Pancreas (tissue), 10 donors: ENCODE data around the gene CDHR2. TPM values are rescaled to one million over a fixed set of nuclear protein-coding genes. Genes with fewer than 3 reads are reported as not detected.

Experiments
- ATAC-seq, 4 donors: fragments of 200-7000 bp; cut with Tn5 transposase; one replicate each; pipeline versions ENCODE4 v1.8.0 to v1.9.1; 2020; ENCODE audit warnings: mild to moderate bottlenecking in 4 of 4, moderate library complexity in 4 of 4
- DNase-seq, 6 donors: peaks; one replicate each; pipeline ENCODE4 v3.0.0-alpha.2; 2020
- FAIRE-seq: peaks from 2 replicates; lab custom pipeline; 2012; peaks lifted over from hg19 to GRCh38; lab: Jason Lieb, UNC
- H3K27ac ChIP-seq, 4 donors: fragments of 200-600 bp; sonication (generic); 1 replicate in 3 of 4; 2 replicates in 1 of 4; pipeline versions ENCODE4 v1.5.0 to v1.8.0; 2020
- H3K27me3 ChIP-seq, 4 donors: fragments of 200-600 bp; one replicate each; pipeline ENCODE4 v1.8.0; 2021
- H3K36me3 ChIP-seq, 3 donors: fragments of 200-600 bp; sonication (generic) in 1 of 3; one replicate each; pipeline versions ENCODE4 v1.5.0 to v1.8.0; 2020 to 2021
- H3K4me1 ChIP-seq, 3 donors: fragments of 200-600 bp; one replicate each; pipeline ENCODE4 v1.8.0; 2021
- H3K4me3 ChIP-seq, 4 donors: fragments of 200-600 bp; sonication (generic) in 2 of 4; one replicate each; pipeline versions ENCODE4 v1.5.0 to v1.8.0; 2020 to 2021
- H3K9me3 ChIP-seq, 4 donors: fragments of 200-600 bp; one replicate each; pipeline ENCODE4 v1.8.0; 2021
- WGBS, 2 donors: extraction: QIAGEN DNeasy Blood & Tissue Kit; methylation state at CpG; one replicate each; pipeline ENCODE4 v1.1.7; 2013; 5-methylcytosine and 5-hydroxymethylcytosine counted together
- intact Hi-C, 3 donors: fragments of 100-400 bp; cut with DNase I; formaldehyde crosslinking; loops; one replicate each; pipeline versions ENCODE4 v1.11.1 to v1.14.2; 2022
- polyA plus RNA-seq, 2 donors: library from polyadenylated mRNA; stranded (reverse); fragments of 200-250 nt; gene quantifications; one replicate each; pipeline ENCODE4 v1.2.3, GENCODE V29; 2013
- total RNA-seq, 6 donors: library from RNA; stranded (reverse); fragmentation: NEBNext Ultra II Directional in 4 of 6; extraction: Animal tissue kit (Norgen Biotek cat#: 25700) in 4 of 6; gene quantifications; one replicate each; pipeline versions ENCODE4 v1.2.1 to v1.2.4, GENCODE V29; 2021 to 2023
- TF ChIP-seq, protein P1 (sequence below), 4 donors: fragments of 200-600 bp; sonication (generic) in 3 of 4; IDR thresholded peaks; one replicate each; pipeline versions ENCODE4 v1.5.0 to v1.8.0; 2021; ENCODE audit warnings: antibody characterized with exemption in 4 of 4
- donor health status: healthy with polysubstance abuse.
- donor health status: DM: no; HTN: no; CAD: no; lungs with moderate emphysema.
- donor health status: DM: no; HTN: no; CAD: no.
- donor health status: control.
- donor health status: control.
- donor health status: Bipolar disorder and iron deficiency.
- donor health status: DM: yes; HTN: yes; CAD: no.
- donor health status: DM: no; HTN: no; CAD: no.
- donor health status: DM: no; HTN: no; CAD: no.
- donor health status: DM: yes; HTN: yes; CAD: no.

CDHR2 gene
- total and polyA plus RNA-seq, 8 donors, result 0.19 to 1.1 (median 0.26) TPM; not detected in 1

DNA sequence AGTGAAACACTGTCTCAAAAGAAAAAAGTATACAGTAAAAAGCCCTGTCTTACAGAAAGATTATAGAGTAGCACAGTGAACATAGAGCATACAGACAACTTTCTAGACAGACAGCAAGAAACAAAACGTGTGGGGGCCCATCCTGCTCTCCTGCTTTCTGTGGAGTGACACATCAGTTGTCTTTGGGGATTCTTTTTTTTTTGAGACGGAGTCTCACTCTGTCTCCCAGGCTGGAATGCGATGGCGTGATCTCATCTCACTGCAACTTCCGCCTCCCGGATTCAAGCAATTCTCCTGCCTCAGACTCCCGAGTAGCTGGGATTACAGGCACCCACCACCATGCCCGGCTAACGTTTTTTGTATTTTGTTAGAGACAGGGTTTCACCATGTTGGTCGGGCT is 14.9 kb downstream of the CDHR2 start:
- Histone ChIP-seq H3K27me3 (no peaks in the 10 kb centered on the region), H3K27ac (no peak overlapping the region), H3K4me1 (no peaks in the 10 kb centered on the region), H3K4me3 (no peak overlapping the region), H3K36me3 (no peaks in the 10 kb centered on the region), H3K9me3 (no peaks in the 10 kb centered on the region)
- no peak for FAIRE-seq
- no peak for ATAC-seq
- TF ChIP-seq, protein P1, sequence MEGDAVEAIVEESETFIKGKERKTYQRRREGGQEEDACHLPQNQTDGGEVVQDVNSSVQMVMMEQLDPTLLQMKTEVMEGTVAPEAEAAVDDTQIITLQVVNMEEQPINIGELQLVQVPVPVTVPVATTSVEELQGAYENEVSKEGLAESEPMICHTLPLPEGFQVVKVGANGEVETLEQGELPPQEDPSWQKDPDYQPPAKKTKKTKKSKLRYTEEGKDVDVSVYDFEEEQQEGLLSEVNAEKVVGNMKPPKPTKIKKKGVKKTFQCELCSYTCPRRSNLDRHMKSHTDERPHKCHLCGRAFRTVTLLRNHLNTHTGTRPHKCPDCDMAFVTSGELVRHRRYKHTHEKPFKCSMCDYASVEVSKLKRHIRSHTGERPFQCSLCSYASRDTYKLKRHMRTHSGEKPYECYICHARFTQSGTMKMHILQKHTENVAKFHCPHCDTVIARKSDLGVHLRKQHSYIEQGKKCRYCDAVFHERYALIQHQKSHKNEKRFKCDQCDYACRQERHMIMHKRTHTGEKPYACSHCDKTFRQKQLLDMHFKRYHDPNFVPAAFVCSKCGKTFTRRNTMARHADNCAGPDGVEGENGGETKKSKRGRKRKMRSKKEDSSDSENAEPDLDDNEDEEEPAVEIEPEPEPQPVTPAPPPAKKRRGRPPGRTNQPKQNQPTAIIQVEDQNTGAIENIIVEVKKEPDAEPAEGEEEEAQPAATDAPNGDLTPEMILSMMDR (IDR thresholded peaks at IDR 0.05), result no peak
- peak in 1 of 6 donors; percentile 2 for DNase-seq
- intact Hi-C loops, result no loop called here
- 77 to 78% methylated on average over 10 of the region's 10 CpGs for WGBS, 2 donors

DNA sequence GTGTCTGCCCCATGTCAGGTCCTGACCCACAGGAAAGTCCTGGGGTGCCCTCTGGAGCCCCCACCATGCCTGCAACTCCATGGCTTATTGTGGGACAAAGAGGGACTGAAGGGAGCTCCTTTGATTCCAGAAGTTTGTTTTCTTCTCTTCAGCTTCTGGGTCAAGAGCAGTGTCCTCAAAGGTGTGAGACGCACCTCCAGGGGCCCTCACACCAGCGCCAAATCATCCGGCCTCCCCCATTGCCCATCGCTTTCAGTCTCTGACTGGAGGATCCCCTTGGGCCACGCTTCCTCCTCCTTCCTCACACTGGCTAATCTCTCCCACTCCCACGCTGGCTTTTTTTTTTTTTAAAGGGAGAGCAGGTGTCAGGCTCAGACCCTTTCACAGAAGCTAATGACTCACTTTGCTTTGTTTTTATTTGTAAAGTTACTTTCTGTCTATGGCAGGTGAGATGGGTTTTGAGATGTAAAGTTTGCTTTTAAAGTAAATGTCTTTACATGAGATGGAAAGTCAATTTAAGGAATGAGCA is 16.7 kb downstream of the CDHR2 start:
- no peaks in the 10 kb centered on the region for H3K9me3 ChIP-seq
- H3K4me3 ChIP-seq, result no peak overlapping the region
- no peak for DNase-seq
- H3K27me3 ChIP-seq, result no peaks in the 10 kb centered on the region
- no peak for FAIRE-seq
- no peak overlapping the region for H3K27ac ChIP-seq
- TF ChIP-seq, protein P1 (IDR thresholded peaks at IDR 0.05), result no peak
- no peaks in the 10 kb centered on the region for H3K4me1 ChIP-seq
- intact Hi-C loops, result no loop called here
- H3K36me3 ChIP-seq, result no peaks in the 10 kb centered on the region
- ATAC-seq, result no peak
- 53 to 55% methylated on average over 6 of the region's 6 CpGs for WGBS, 2 donors

DNA sequence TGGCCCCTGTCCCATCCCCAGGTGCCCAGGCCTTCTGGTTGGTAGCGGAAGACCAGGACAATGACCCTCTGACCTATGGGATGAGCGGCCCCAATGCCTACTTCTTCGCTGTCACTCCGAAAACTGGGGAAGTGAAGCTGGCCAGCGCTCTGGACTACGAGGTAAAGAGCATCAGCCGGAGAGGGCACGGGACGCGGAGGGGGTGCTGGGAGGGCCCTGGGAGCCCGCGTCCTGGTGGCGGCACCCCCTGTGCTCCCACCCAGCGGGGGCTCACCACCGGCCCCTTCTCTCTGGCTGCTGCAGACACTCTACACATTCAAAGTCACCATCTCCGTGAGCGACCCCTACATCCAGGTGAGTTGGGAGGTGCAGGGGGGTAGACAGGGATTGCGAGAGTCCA is 19.5 kb downstream of the CDHR2 start:
- TF ChIP-seq, protein P1 (IDR thresholded peaks at IDR 0.05), result no peak
- ATAC-seq (no peak), FAIRE-seq (no peak), DNase-seq (no peak)
- Histone ChIP-seq H3K36me3 (no peaks in the 10 kb centered on the region), H3K4me3 (no peak overlapping the region), H3K4me1 (no peaks in the 10 kb centered on the region), H3K27me3 (no peaks in the 10 kb centered on the region), H3K9me3 (no peaks in the 10 kb centered on the region), H3K27ac (no peak overlapping the region)
- intact Hi-C loops, result no loop called here
- 66 to 81% methylated on average over 18 of the region's 18 CpGs for WGBS, 2 donors

DNA sequence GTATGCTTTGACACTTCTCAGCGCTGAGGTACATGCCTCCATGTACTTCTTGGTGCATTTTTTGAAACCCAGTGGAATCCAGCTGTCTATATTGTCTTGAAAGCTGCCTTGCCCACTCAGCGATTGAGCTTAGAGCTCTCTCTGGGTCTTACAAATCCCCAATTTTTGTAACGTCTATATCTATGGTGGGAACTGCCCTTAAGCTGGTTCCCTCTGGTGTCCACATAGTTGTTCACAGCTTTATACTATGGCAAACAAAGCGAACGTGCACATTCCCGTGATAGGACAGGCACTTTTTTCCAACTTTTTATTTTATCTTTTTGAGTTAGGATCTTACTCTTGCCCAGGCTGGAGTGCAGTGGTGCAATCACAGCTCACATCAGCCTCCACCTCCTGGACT is 20.9 kb downstream of the CDHR2 start:
- Histone ChIP-seq H3K4me1 (no peaks in the 10 kb centered on the region), H3K27ac (no peak overlapping the region), H3K4me3 (no peak overlapping the region), H3K36me3 (no peaks in the 10 kb centered on the region), H3K27me3 (no peaks in the 10 kb centered on the region), H3K9me3 (no peaks in the 10 kb centered on the region)
- intact Hi-C loops, result loop anchor here in 1 of 3 donors (10.0 kb wide), 1 partner anchor 155 kb away; the partner anchor contains the start of gene CLTB
- no peak for DNase-seq
- WGBS, 2 donors, result 42 to 48% methylated on average over 6 of the region's 6 CpGs
- FAIRE-seq, result no peak
- TF ChIP-seq, protein P1 (IDR thresholded peaks at IDR 0.05), result no peak
- no peak for ATAC-seq

DNA sequence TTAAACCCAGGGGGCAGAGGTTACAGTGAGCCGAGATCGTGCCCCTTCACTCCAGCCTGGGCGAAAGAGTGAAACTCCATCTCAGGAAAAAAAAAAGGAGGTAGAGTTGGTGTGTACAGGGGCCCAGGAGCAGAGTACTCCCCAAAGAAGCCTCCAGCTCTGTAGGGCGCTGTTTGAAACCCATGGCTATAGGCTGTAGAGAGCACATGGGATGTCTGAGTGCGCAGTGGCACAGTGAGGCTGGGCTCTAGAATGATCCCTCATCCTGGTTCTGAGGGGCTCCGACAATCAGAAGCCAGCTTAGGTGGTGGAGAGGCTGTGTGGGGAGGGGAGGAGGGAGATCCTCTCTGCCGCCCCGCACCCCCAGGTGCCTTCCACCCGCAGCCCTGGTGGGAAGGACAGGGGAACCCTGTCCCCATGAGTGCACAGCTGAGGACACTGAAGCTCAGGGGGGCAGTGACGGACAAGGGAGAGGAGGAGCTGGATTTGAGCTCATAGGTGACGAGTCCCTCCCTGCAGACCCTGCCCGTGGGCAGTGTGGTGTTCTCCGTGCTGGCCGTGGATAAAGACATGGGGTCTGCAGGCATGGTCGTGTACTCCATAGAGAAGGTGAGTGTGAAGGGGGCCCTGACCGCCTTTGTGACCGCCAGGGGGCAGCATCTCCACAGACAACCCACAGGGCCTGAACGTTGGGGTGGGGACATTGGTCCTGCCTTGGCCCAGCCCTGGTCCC is 24.6 kb downstream of the CDHR2 start:
- peak; percentile 69 to 86 (median 80) for ATAC-seq
- DNase-seq, result peak; percentile 37 to 92 (median 66)
- TF ChIP-seq, protein P1 (IDR thresholded peaks at IDR 0.05), result peak; percentile 54 to 84 (median 75)
- no peaks in the 10 kb centered on the region for H3K9me3 ChIP-seq
- intact Hi-C loops, result loop anchor here in 1 of 3 donors (10.0 kb wide), 1 partner anchor 159 kb away; the partner anchor contains the start of gene CLTB
- H3K36me3 ChIP-seq, result no peaks in the 10 kb centered on the region
- H3K27ac ChIP-seq, result no peak overlapping the region
- no peak overlapping the region for H3K4me3 ChIP-seq
- H3K4me1 ChIP-seq, result no peaks in the 10 kb centered on the region
- no peak for FAIRE-seq
- WGBS, 2 donors, result 31 to 35% methylated on average over 15 to 18 of the region's 18 CpGs
- no peaks in the 10 kb centered on the region for H3K27me3 ChIP-seq
